Stimulated activated CD8-positive, alpha-beta memory T cell treated with anti-CD3 and anti-CD28 coated beads, Interleukin-12 subunit alpha, Interleukin-12 subunit beta, amount 100 ng/mL, for 24 hours (primary cell): ENCODE measurements around the gene NAT16.

Source experiments
- DNase-seq: peaks from one replicate; pipeline ENCODE4 v3.0.0-alpha.2; 2020; ENCODE audit errors: extremely low read depth

The NAT16 gene

GRCh38 chr7:101170617-101171441 is 9.3 kb downstream of the NAT16 start:
- no peak for DNase-seq

GRCh38 chr7:101169838-101170551 is 10.1 kb downstream of the NAT16 start:
- DNase-seq: peak; percentile 49

DNA sequence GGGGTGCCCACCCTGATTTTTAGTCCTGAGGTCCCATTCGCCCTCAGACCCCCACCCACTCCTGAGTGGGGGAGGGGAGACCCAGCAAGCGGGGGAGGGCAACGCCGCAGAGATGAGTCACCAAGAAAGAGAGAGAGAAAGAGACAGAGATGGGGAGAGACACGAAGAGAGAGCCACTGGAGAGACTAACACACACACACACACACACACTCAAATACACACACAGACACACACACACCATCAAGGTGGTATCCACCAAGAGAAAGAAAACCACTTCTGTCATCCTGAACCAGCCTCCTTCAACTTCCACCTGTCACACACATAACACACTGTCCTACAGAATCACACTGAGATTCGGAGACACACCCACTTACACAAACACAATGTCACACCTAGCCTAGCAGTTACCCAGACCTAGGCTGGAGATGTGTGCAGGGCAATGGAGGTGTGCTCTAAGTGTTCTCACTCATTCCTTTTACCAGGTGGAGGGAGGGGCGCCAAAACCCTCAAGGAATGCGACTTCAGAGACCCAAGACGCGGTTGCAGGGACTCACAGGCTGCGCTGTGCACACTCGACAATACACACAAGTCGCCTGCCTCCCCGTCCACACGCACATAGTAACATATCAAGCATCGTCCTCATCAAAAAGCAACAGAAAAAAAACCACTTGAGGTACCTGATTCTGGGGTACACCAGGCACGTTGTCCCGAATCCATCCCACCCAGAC is 10.8 kb downstream of the NAT16 start:
- no peak for DNase-seq

- DNase-seq: no peak
Observed at GRCh38 chr7:101168412-101169049, 11.6 kb downstream of the NAT16 start.

DNA sequence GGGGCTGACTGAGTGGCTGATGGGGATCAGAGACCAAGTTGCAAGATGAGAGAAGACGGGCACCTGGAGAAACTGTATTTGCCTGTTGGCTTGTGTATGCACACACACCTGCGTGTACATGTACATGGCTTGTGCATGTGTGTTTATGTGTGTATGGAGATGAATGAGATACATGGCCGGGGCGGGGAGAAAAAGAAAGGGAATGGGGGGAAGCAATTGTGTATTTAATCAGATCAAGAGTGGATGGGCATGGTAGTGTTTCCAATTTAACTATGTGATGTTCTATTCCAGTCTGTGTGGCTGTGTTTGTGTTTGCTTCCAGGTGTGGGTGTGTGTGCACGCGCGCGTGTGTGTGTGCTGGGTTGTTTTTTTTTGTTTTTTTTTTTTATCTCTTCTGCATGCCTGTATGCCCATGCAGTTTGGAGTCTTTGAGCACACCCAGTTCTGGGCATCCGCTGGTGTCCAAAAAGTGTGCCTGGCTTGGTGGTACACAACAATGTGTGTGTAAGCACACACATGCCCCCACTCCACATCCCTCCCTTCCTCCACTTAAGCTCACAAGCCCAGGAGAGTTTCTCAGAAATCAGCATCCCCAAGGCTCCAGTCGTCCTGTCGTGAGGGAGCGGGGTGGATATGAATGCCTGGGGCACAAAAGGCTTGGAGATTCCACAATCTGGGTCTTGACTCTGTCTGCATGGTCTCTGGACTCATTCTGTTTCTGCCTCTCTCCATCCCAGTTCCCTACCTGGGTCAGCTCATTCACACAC is 12.3 kb downstream of the NAT16 start:
- no peak for DNase-seq

DNA sequence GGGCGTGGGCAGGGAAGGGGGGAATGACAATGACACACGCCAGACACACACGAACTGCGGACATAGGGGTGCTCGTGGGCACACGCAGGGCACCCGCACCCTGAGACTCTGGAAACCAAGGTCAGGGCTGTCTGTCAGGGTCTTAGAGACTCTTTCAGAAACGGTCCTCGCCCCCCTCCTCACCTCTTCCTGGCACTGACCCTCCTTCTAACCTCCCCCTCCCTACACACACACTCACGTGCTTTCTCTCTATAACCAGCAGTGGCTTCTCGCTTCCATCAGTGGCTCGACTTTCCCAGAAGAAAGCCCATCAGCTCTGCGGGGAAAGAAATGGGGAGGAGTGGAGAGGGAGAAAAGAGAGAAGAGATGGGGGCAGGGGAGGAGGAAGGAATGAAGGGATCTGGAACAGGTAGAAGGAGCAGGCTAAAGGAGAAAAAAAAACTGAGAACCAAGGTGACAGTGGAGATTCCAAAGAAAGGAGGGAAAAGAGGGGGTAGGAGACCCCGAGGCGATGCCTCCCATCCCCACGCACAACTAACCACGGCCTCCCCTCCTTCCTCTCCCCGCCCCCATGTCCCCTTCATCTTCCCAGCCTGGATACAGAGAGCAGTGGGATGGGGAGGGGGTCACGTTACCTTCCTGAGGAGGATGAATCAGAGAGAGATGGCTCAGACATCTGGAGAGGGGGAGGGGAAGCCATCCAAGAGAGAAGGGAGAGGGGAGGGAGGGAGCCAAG is 13.0 kb downstream of the NAT16 start:
- DNase-seq: no peak

DNA sequence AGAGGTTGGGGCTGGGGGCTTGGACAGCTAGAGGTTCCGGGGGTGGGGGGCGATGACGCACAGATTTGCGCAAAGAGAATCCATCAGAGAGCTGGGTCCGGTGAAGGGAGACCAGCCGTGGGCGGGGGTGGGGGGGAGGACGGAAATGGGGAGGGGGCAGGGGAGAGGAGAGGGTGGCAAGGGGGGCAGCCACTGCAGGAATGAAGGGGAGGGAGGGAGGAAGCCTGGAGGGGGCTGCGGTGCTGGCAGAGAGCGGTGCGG is 13.5 kb downstream of the NAT16 start:
- no peak for DNase-seq

DNA sequence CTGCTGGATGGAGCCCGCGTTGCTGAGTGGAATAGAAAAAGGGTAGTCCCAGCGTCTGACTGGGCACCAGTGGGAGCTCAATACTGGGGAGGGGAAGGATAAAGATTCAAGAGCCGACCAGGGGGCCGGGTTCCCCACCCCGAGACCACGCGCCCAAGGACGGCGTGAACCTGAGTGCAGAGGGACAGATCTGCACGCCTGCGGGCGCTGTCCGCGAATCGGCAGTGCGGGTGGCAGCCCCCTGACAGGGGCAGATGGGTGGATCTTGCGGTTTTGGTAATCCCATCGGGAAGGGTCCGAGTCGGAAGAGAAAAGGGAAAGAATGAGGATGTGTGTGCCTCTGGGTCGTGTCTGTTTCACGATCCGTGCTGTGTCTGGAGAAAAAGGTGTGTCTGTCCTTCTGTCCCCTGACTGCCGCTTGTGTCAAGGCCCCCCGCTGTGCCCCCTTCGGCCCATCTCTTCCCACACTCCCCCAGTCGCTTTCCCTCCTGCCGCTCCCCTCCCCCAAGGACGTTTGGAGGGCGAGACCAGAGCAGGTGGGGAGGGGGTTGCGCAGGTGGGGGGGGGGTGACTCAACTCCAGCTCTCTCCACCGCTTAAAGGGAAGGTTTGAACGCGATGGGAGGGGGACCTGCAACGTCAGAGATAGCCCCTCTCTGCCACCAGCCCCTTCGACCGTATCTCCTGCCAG is 14.0 kb downstream of the NAT16 start:
- no peak for DNase-seq

DNA sequence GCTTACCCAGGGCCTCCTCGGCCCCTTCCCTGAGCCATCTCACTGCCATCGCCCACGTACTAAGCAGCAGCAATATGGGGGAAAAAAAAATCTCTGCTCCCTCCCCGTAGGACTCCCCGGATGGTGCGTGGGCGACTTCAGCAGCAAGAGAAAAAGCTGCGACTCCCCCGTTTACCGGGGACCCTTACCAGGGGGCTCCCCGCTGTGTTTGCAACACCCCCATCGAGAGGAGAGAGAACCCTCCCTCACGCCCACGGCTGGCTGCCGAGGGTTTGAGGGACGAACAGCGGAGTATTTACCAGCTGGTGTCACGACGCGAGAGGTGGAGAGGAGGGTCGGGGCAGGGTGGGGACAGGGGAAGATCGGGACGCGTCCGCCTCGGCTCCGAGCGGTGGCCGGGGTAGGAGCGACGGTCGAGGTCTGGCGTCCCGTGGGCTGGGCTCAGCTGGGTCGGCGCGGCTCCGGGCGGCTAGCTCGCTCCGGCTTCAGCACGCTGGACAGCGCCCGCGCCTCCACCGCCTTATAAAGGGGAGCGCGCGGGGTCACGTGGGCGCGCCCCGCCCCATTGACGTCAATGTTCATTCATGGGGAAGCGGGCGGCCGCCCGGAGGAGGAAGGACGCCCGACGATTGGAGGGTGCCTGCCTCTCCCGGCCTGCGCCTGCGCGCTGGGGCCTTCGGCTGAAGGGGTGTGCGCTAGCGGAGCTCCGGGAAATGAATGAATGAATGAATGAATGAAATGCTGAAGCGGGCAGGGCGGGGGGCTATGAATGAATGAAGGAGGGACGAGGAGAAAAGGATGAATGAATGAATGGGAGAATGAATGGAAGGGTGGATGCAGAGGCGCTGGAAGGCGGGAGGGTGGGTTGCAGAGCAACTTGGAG is 14.8 kb downstream of the NAT16 start, which contains the start of gene VGF:
VGF (minus strand) TSS at position 495 of the 883 bp plus-strand sequence. CDS start 726 bp downstream, outside the sequence.
- DNase-seq: peak; percentile 84

GRCh38 chr7:101164071-101164840 is 15.8 kb downstream of the NAT16 start:
- DNase-seq: no peak

DNA sequence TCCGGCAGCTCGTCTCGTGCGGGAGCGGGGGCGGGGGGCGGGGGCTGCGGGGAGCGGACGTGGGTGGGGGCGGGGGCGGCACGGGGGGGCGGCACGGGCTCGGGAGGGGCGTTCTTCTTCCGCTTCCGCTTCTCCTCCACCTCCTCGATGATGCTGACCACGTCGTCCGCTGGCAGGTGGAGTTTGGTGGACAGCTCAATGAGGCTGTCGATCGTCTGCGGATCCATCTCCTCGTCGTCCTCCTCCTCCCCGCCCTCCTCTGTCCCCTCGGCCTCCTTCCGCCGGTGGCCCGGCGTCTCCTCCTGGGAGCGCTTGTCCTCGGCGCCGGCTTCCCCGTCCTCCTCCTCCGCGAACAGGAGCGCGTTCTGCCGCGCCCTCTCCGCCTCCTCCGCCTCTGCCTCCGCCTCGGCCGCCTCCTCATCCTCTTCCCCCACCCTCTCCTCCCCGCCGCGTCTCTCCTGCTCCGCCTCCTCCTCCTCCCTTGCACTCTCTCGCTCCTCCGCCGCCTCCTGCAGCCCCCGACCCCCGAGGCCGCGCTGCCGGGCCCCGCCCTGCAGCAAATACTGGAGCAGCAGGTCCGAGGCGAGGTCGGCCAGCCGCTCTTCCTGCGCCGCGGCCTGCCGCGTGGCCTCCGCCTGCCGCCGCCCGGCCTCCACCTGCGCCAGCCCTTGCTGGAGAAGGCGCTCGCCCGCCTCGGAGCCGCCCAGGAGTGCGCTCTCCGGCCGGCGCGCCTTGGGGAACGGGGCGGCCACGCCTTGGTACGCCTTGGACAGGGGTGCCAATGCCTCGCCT is 16.6 kb downstream of the NAT16 start:
- no peak for DNase-seq

GRCh38 chr7:101162551-101163278 is 17.4 kb downstream of the NAT16 start:
- no peak for DNase-seq

DNA sequence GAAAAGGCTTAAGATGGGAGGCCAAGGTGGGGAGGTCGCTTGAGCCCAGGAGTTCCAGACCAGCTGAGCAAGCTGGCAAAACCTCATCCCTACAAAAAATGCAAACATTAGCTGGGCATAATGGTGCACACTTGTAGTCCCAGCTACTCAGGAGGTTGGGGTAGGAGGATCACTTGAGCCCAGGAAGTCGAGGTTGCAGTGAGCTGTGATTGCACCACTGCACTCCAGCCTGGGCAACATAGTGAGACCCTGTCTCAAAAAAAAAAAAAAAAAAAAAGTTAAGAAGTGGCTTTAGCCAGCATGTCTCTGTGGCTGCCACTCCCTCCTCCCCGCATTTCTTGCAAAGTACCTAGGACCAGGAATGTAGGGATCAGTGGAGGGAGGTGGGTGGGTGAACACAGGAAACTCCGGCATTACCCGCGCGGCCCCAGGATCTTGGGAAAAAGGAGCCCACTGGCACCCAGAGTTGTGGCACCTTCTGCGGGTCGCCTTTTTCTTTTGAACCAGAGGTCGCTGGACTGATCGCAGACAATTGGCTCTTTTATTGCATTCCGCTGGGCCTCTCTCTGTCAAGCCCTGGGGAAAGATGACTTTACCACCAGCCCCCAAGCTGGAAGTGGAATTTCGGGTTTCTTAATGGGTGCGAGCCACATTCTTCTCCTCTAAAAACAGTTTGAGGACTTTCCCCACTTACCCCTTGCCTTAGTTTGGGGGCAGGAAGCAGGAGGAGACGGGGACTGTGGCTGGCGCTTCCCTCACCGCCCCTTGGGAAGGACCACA is 18.2 kb downstream of the NAT16 start:
- DNase-seq: no peak

GRCh38 chr7:101160910-101161309 is 19.2 kb downstream of the NAT16 start:
- DNase-seq: no peak

- no peak for DNase-seq
Observed at GRCh38 chr7:101159696-101160674, 20.1 kb downstream of the NAT16 start.
